Endothelial cell of umbilical vein (primary cell): ENCODE results near the gene C10orf143. TPM values are rescaled to one million over a fixed set of nuclear protein-coding genes. Genes with fewer than 3 reads are reported as not detected.

Source experiments
- BruUV-seq: library from RNA; stranded (reverse); fragments of 400-500 nt; replicated peaks from 2 replicates; lab custom pipeline; 2021; lab: Mats Ljungman, UMichigan
- CTCF ChIA-PET: fragments of 300-600, 350-600 bp; sonication (Branson Sonifier 250); formaldehyde crosslinking; loops from one replicate; lab custom pipeline; 2021; ENCODE audit warnings: antibody characterized with exemption, inconsistent platforms; lab: Charles Lee
- POLR2A ChIA-PET: fragments of 300-600, 350-600 bp; sonication (Branson Sonifier 250); formaldehyde crosslinking; loops from one replicate; lab custom pipeline; 2021; ENCODE audit warnings: antibody characterized with exemption, inconsistent platforms; lab: Charles Lee
- DNase-seq: peaks from one replicate; pipeline ENCODE4 v3.0.0-alpha.2; 2011; ENCODE audit warnings: low read depth, low spot score
- FAIRE-seq: peaks from 2 replicates; lab custom pipeline; 2011; peaks lifted over from hg19 to GRCh38; lab: Jason Lieb, UNC
- H2AFZ ChIP-seq: 2 replicates; pipeline ENCODE4 v1.6.0; 2012; ENCODE audit warnings: low read depth, low read length, control low read depth, inconsistent platforms
- H3K27ac ChIP-seq: 2 replicates; pipeline ENCODE4 v1.5.1; 2011; ENCODE audit warnings: low read depth, mild to moderate bottlenecking, control low read depth, low read length, moderate library complexity; ENCODE audit not compliant: insufficient read depth
- H3K27me3 ChIP-seq, 2 experiments: 2 replicates each; pipeline versions ENCODE4 v1.6.0 to v1.6.1; 2011; ENCODE audit warnings: low read length in 2 of 2, mixed read lengths in 1 of 2; ENCODE audit not compliant: control insufficient read depth in 2 of 2, insufficient read depth in 2 of 2
- H3K36me3 ChIP-seq, 2 experiments: 2 replicates in 1 of 2; 3 replicates in 1 of 2; pipeline ENCODE4 v1.5.1; 2011; ENCODE audit warnings: low read length in 2 of 2, mild to moderate bottlenecking in 1 of 2, moderate library complexity in 1 of 2; ENCODE audit not compliant: control insufficient read depth in 2 of 2, insufficient read depth in 2 of 2; ENCODE audit errors: extremely low read depth in 1 of 2
- H3K4me1 ChIP-seq: 3 replicates; pipeline ENCODE4 v1.5.1; 2011; ENCODE audit warnings: mild to moderate bottlenecking, low read length; ENCODE audit not compliant: control insufficient read depth, insufficient read depth; ENCODE audit errors: extremely low read depth
- H3K4me2 ChIP-seq: 2 replicates; pipeline ENCODE4 v1.6.1; 2011; ENCODE audit warnings: low read length, control low read depth, mixed read lengths; ENCODE audit not compliant: insufficient read depth
- H3K4me3 ChIP-seq, 3 experiments: fragments of 200-600 bp in 1 of 3; sonication (generic), shearing (Covaris generic) in 1 of 3; replicated peaks in 1 of 3; 2 replicates each; pipeline ENCODE4 v1.5.1; 2011 to 2016; ENCODE audit warnings: control low read depth in 3 of 3, low read length in 3 of 3, mild to moderate bottlenecking in 2 of 3, inconsistent platforms in 1 of 3, low read depth in 1 of 3, moderate library complexity in 1 of 3; ENCODE audit not compliant: insufficient read depth in 1 of 3
- H3K79me2 ChIP-seq: 2 replicates; pipeline ENCODE4 v1.6.0; 2012; ENCODE audit warnings: low read length, inconsistent platforms; ENCODE audit not compliant: control insufficient read depth, insufficient read depth
- H3K9ac ChIP-seq: replicated peaks from 2 replicates; pipeline ENCODE3; 2011; ENCODE audit warnings: low read length, control low read depth; ENCODE audit not compliant: insufficient read depth; ENCODE audit errors: extremely low read depth
- H3K9me1 ChIP-seq: replicated peaks from 3 replicates; pipeline ENCODE4 v1.6.0; 2011; ENCODE audit warnings: mild to moderate bottlenecking, low read length; ENCODE audit not compliant: control insufficient read depth, insufficient read depth; ENCODE audit errors: extremely low read depth
- H3K9me3 ChIP-seq: replicated peaks from 2 replicates; pipeline ENCODE4 v1.5.1; 2012; ENCODE audit warnings: low read length, inconsistent platforms; ENCODE audit not compliant: control insufficient read depth, insufficient read depth
- H4K20me1 ChIP-seq: replicated peaks from 2 replicates; pipeline ENCODE3; 2011; ENCODE audit warnings: mild to moderate bottlenecking, low read length; ENCODE audit not compliant: control insufficient read depth, insufficient read depth; ENCODE audit errors: extremely low read depth
- EZH2 ChIP-seq: IDR thresholded peaks from 2 replicates; pipeline ENCODE4 v1.6.1; 2012; ENCODE audit warnings: borderline replicate concordance, low read depth, mild to moderate bottlenecking, moderate library complexity, low read length, inconsistent platforms; ENCODE audit not compliant: severe bottlenecking
- FOS ChIP-seq: IDR thresholded peaks from 2 replicates; pipeline ENCODE4 v1.6.1; 2011; ENCODE audit warnings: mild to moderate bottlenecking, low read length, moderate library complexity, borderline replicate concordance; ENCODE audit not compliant: insufficient read depth
- JUN ChIP-seq: IDR thresholded peaks from 2 replicates; pipeline ENCODE4 v1.6.1; 2011; ENCODE audit warnings: borderline replicate concordance, low read depth; ENCODE audit not compliant: insufficient read length, insufficient read depth
- MAX ChIP-seq: IDR thresholded peaks from 2 replicates; pipeline ENCODE4 v1.6.1; 2011; ENCODE audit not compliant: insufficient read depth, insufficient read length
- MYC ChIP-seq: IDR thresholded peaks from one replicate; pipeline ENCODE4 v1.6.1; 2011; ENCODE audit warnings: mild to moderate bottlenecking, low read depth, low read length
- POLR2A ChIP-seq: IDR thresholded peaks from 2 replicates; pipeline ENCODE4 v1.6.1; 2012; ENCODE audit warnings: low read depth, mild to moderate bottlenecking, control low read depth, low read length
- POLR2AphosphoS5 ChIP-seq: IDR thresholded peaks from 2 replicates; pipeline ENCODE4 v1.6.1; 2012; ENCODE audit warnings: low read depth, mild to moderate bottlenecking, control low read depth, low read length, moderate library complexity; ENCODE audit not compliant: insufficient read depth
- dilution Hi-C: fragments of 300-500 bp; cut with MboI; formaldehyde crosslinking; loops from one replicate; pipeline ENCODE4 v1.15.0; 2019; ENCODE audit warnings: low sequenced_read_pairs; ENCODE audit not compliant: extremely low pct_ligation_motif_present
- intact Hi-C: fragments of 100-400 bp; cut with micrococcal nuclease; formaldehyde crosslinking; loops from one replicate; pipeline ENCODE4 v1.10.0; 2022
- polyA plus RNA-seq, 4 experiments: library from polyadenylated mRNA; depleted of rRNA in 3 of 4; stranded (reverse) in 3 of 4; unstranded in 1 of 4; fragments of >200 nt; gene quantifications; 2 replicates each; pipeline versions ENCODE4 v1.2.1 to v1.2.3, GENCODE V29; 2011 to 2012; ENCODE audit warnings: missing spikeins in 1 of 4
- total RNA-seq: library from RNA; stranded (reverse); gene quantifications from 2 replicates; pipeline ENCODE4 v1.2.3, GENCODE V29; 2021
- TF ChIP-seq, protein P1 (sequence below), 2 donors: IDR thresholded peaks; 1 replicate in 1 of 2; 2 replicates in 1 of 2; pipeline ENCODE4 v1.5.1; 2011; ENCODE audit warnings: low read length in 2 of 2, mild to moderate bottlenecking in 2 of 2, moderate library complexity in 2 of 2, control low read depth in 1 of 2, inconsistent platforms in 1 of 2, low read depth in 1 of 2; ENCODE audit not compliant: insufficient read depth in 1 of 2; ENCODE audit errors: extremely low read depth in 1 of 2

The C10orf143 gene
- total and polyA plus RNA-seq, 2 donors (not counting 3 experiments of a cell fraction or from before 2014, with no cell fraction given): 0.26 to 0.44 TPM

DNA sequence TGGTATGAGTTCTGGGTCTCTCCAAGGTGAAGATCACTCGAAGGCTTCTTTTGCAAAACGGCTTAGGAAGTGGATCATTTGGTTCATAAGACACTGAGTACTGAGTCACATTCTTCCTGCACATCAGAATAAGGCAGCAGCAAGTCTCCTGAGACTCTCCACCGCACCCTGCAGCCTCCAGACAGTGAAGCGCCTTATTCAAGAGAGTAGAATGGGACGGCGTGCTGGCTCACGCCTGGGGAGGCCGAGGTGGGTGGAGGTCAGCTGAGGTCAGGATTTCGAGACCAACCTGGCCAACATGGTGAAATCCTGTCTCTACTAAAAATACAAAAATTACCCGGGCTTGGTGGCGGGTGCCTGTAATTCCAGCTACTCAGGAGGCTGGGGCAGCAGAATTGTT, 70.3 kb downstream of the C10orf143 start:
- H3K79me2 ChIP-seq: no peaks in the 10 kb centered on the region
- H3K27me3 ChIP-seq: no peaks in the 10 kb centered on the region
- no peak overlapping the region for H3K4me2 ChIP-seq
- H3K9ac ChIP-seq: no peak overlapping the region
- FAIRE-seq (no peak), DNase-seq (no peak)
- dilution Hi-C loops: no loop called here
- TF ChIP-seq POLR2A (no peak), MAX (no peak), POLR2AphosphoS5 (no peak), JUN (no peak), MYC (no peak), FOS (no peak), EZH2 (no peak)
- TF ChIP-seq, protein P1, sequence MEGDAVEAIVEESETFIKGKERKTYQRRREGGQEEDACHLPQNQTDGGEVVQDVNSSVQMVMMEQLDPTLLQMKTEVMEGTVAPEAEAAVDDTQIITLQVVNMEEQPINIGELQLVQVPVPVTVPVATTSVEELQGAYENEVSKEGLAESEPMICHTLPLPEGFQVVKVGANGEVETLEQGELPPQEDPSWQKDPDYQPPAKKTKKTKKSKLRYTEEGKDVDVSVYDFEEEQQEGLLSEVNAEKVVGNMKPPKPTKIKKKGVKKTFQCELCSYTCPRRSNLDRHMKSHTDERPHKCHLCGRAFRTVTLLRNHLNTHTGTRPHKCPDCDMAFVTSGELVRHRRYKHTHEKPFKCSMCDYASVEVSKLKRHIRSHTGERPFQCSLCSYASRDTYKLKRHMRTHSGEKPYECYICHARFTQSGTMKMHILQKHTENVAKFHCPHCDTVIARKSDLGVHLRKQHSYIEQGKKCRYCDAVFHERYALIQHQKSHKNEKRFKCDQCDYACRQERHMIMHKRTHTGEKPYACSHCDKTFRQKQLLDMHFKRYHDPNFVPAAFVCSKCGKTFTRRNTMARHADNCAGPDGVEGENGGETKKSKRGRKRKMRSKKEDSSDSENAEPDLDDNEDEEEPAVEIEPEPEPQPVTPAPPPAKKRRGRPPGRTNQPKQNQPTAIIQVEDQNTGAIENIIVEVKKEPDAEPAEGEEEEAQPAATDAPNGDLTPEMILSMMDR (IDR thresholded peaks at IDR 0.05; ENCODE audit: extremely low read depth in 1 of 2, insufficient read depth in 1 of 2, low read depth in 1 of 2, low read length in 2 of 2): no peak
- H2AFZ ChIP-seq: no peak overlapping the region
- intact Hi-C loops: no loop called here
- ChIA-PET POLR2A (no interaction called here), CTCF (no interaction called here)
- H4K20me1 ChIP-seq: no peaks in the 10 kb centered on the region
- BruUV-seq: no TSS peak
- H3K36me3 ChIP-seq: no peaks in the 10 kb centered on the region
- no peak overlapping the region for H3K27ac ChIP-seq
- no peaks in the 10 kb centered on the region for H3K9me3 ChIP-seq
- H3K4me3 ChIP-seq: no peak overlapping the region
- no peaks in the 10 kb centered on the region for H3K4me1 ChIP-seq
- no peaks in the 10 kb centered on the region for H3K9me1 ChIP-seq
